Immature natural killer cell (primary cell): ENCODE results near the gene HELQ. TPM values are rescaled to one million over a fixed set of nuclear protein-coding genes. Genes with fewer than 3 reads are reported as not detected.
"Not testable (repeated sequence)": the region's sequence is repeated elsewhere in the genome, so short reads cannot be mapped to it uniquely, and the experiment has no call there.

Experiments
- DNase-seq, 3 donors: peaks; one replicate each; pipeline ENCODE4 v3.0.0; 2022; ENCODE audit warnings: mixed read lengths in 1 of 3
- H3K27ac Mint-ChIP-seq, 6 donors: one replicate each; pipeline ENCODE4 v1.8.0; 2020; ENCODE audit warnings: mixed read lengths in 6 of 6, mild to moderate bottlenecking in 5 of 6, inconsistent platforms in 4 of 6, moderate library complexity in 3 of 6
- H3K27me3 Mint-ChIP-seq, 3 donors: one replicate each; pipeline ENCODE4 v1.8.0; 2020 to 2021; ENCODE audit warnings: low read depth in 3 of 3, mild to moderate bottlenecking in 3 of 3, mixed read lengths in 3 of 3, moderate library complexity in 3 of 3, inconsistent platforms in 1 of 3
- H3K36me3 Mint-ChIP-seq, 3 donors: one replicate each; pipeline ENCODE4 v1.8.0; 2020; ENCODE audit warnings: mixed read lengths in 3 of 3, inconsistent platforms in 2 of 3, mild to moderate bottlenecking in 2 of 3
- H3K4me1 Mint-ChIP-seq, 2 donors: one replicate each; pipeline ENCODE4 v1.8.0; 2020; ENCODE audit warnings: inconsistent platforms in 2 of 2, mild to moderate bottlenecking in 2 of 2, mixed read lengths in 2 of 2, moderate library complexity in 1 of 2
- H3K4me3 Mint-ChIP-seq, 5 donors: one replicate each; pipeline ENCODE4 v1.8.0; 2020; ENCODE audit warnings: mild to moderate bottlenecking in 5 of 5, mixed read lengths in 5 of 5, inconsistent platforms in 3 of 5, moderate library complexity in 3 of 5
- H3K9me3 Mint-ChIP-seq, 6 donors: one replicate each; pipeline ENCODE4 v1.8.0; 2020; ENCODE audit warnings: mild to moderate bottlenecking in 6 of 6, mixed read lengths in 6 of 6, inconsistent platforms in 4 of 6, moderate library complexity in 3 of 6
- polyA plus RNA-seq, 3 donors: library from polyadenylated mRNA; unstranded; fragments of 300-500 nt; fragmentation: Illumina TruSeq; gene quantifications; one replicate each; pipeline ENCODE4 v1.2.3, GENCODE V29; 2021

HELQ gene
- polyA plus RNA-seq, 3 donors from 2014 or later: 7.8 to 18.9 (median 15.4) TPM

GRCh38 chr4:83405844-83406816, 49.5 kb downstream of the HELQ start:
- H3K36me3 Mint-ChIP-seq: peaks cover 19 to 41% (median 30%) of the 10 kb centered on the region in 3 donors
- H3K27ac Mint-ChIP-seq: no peak overlapping the region

DNA sequence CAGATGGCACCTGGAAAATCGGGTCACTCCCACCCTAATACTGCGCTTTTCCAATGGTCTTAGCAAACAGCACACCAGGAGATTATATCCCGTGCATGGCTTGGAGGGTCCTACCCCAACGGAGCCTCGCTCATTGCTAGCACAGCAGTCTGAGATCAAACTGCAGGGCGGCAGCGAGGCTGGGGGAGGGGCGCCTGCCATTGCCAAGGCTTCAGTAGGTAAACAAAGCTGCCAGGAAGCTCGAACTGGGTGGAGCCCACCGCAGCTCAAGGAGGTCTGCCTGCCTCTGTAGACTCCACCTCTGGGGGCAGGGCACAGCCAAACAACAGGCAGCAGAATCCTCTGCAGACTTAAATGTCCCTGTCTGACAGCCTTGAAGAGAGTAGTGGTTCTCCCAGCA, 57.5 kb downstream of the HELQ start:
- not testable (repeated sequence) for H3K27ac Mint-ChIP-seq, H3K4me1 Mint-ChIP-seq, H3K9me3 Mint-ChIP-seq, H3K27me3 Mint-ChIP-seq, DNase-seq, H3K4me3 Mint-ChIP-seq
- H3K36me3 Mint-ChIP-seq: peaks cover 15 to 24% (median 17%) of the 10 kb centered on the region in 3 donors

More at GRCh38 chr4:83405844-83406816, 49.5 kb downstream of the HELQ start:
- DNase-seq: no peak
- no peak overlapping the region for H3K4me3 Mint-ChIP-seq
- H3K4me1 Mint-ChIP-seq: peaks cover 0 to 1% of the 10 kb centered on the region in 2 donors
- H3K9me3 Mint-ChIP-seq: no peaks in the 10 kb centered on the region
- peaks cover 0 to 3% (median 0%) of the 10 kb centered on the region in 3 donors for H3K27me3 Mint-ChIP-seq

GRCh38 chr4:83393908-83394307, 61.7 kb downstream of the HELQ start:
- no peak for DNase-seq
- peaks cover 6 to 9% (median 7%) of the 10 kb centered on the region in 3 donors for H3K36me3 Mint-ChIP-seq
- no peak overlapping the region for H3K4me3 Mint-ChIP-seq
- H3K9me3 Mint-ChIP-seq: no peaks in the 10 kb centered on the region
- H3K27me3 Mint-ChIP-seq: peaks cover 0 to 2% (median 0%) of the 10 kb centered on the region in 3 donors
- no peaks in the 10 kb centered on the region for H3K4me1 Mint-ChIP-seq
- no peak overlapping the region for H3K27ac Mint-ChIP-seq

GRCh38 chr4:83392562-83392961, 63.1 kb downstream of the HELQ start:
- H3K4me3 Mint-ChIP-seq: no peak overlapping the region
- no peak overlapping the region for H3K27ac Mint-ChIP-seq
- peaks cover 2 to 3% (median 3%) of the 10 kb centered on the region in 3 donors for H3K36me3 Mint-ChIP-seq
- H3K4me1 Mint-ChIP-seq: peaks cover 4 to 7% of the 10 kb centered on the region in 2 donors
- no peaks in the 10 kb centered on the region for H3K9me3 Mint-ChIP-seq
- H3K27me3 Mint-ChIP-seq: peaks cover 0 to 2% (median 0%) of the 10 kb centered on the region in 3 donors
- DNase-seq: no peak

DNA sequence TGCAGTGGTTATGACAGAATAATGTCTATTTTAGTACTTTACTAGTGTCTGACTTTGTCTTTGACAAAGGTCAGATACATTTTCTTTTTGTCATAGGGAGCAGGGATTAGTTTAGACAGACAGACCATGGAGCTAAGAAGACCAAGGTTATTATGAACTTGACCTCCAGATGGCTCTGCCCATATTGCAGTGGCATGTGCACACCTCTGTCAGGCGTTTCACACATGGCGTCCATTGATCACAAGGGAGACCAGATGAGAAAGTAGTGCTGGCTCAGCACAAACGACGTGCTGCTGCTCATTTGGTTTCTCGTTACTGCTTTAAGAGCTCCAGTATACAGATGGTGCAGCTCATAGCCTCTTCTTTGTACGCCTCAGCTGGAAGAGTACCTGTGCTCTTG, 64.7 kb downstream of the HELQ start:
- peaks cover 0 to 2% (median 0%) of the 10 kb centered on the region in 3 donors for H3K27me3 Mint-ChIP-seq
- no peaks in the 10 kb centered on the region for H3K9me3 Mint-ChIP-seq
- H3K4me3 Mint-ChIP-seq: no peak overlapping the region
- no peak overlapping the region for H3K27ac Mint-ChIP-seq
- no peak for DNase-seq
- no peaks in the 10 kb centered on the region for H3K36me3 Mint-ChIP-seq
- peaks cover 4 to 7% of the 10 kb centered on the region in 2 donors for H3K4me1 Mint-ChIP-seq

GRCh38 chr4:83389756-83390505, 65.7 kb downstream of the HELQ start:
- Mint-ChIP-seq H3K4me3 (no peak overlapping the region), H3K27ac (no peak overlapping the region), H3K36me3 (no peaks in the 10 kb centered on the region), H3K4me1 (peaks cover 4 to 7% of the 10 kb centered on the region in 2 donors), H3K27me3 (peaks cover 0 to 2% (median 0%) of the 10 kb centered on the region in 3 donors), H3K9me3 (no peaks in the 10 kb centered on the region)
- DNase-seq: no peak

DNA sequence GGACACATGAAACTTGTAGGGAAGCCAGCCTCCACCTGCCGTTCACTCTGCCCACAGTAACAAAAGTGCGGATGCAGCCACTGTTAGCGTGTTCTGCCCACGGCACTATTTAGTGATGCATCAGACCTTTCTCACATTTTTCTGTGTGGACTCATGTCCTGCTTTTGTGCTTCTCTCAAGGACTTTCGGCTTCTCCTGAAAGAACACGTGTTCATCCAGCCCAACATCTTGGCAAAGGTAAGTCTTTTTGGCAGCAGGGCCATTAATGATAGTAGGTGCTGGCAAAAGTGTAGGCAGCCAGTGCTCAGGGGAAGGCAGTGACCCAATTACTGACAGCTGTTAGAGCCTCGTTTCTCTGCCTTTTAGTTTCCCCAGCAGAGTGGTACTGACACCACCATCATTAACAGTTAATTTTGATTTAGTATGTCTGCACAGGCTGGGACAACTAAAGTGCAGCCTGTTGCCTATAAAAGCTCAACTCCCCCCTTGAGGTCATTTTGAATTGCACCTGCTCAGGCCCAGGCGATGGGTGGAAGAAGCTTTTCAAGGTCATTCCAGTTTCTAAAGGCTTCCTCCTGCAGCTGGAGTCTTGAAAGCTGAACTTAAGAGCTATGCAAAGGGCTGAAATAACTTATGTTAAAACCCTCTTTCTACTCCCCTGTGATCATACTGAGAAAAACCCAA, 66.4 kb downstream of the HELQ start:
- Mint-ChIP-seq H3K27ac (no peak overlapping the region), H3K27me3 (peaks cover 0 to 2% (median 0%) of the 10 kb centered on the region in 3 donors), H3K36me3 (no peaks in the 10 kb centered on the region), H3K4me1 (peaks cover 4 to 7% of the 10 kb centered on the region in 2 donors), H3K9me3 (no peaks in the 10 kb centered on the region), H3K4me3 (no peak overlapping the region)
- no peak for DNase-seq

- Mint-ChIP-seq H3K27ac (peak overlapping the region in 1 of 6 donors; percentile 1), H3K36me3 (no peaks in the 10 kb centered on the region), H3K4me3 (no peak overlapping the region), H3K4me1 (peaks cover 4 to 7% of the 10 kb centered on the region in 2 donors), H3K27me3 (peaks cover 0 to 3% (median 2%) of the 10 kb centered on the region in 3 donors), H3K9me3 (no peaks in the 10 kb centered on the region)
- no peak for DNase-seq
These were observed 67.3 kb downstream of the HELQ start for GRCh38 chr4:83388313-83388676.

- Mint-ChIP-seq H3K27me3 (peaks cover 0 to 3% (median 0%) of the 10 kb centered on the region in 3 donors), H3K9me3 (no peaks in the 10 kb centered on the region), H3K4me3 (no peak overlapping the region), H3K27ac (peak overlapping the region in 1 of 6 donors; percentile 1), H3K36me3 (no peaks in the 10 kb centered on the region), H3K4me1 (peaks cover 4 to 7% of the 10 kb centered on the region in 2 donors)
- no peak for DNase-seq
These were observed 67.9 kb downstream of the HELQ start for GRCh38 chr4:83387476-83388312.

GRCh38 chr4:83387012-83387411, 68.6 kb downstream of the HELQ start:
- Mint-ChIP-seq H3K27ac (no peak overlapping the region), H3K4me3 (no peak overlapping the region), H3K36me3 (no peaks in the 10 kb centered on the region), H3K9me3 (no peaks in the 10 kb centered on the region), H3K4me1 (peaks cover 4 to 7% of the 10 kb centered on the region in 2 donors), H3K27me3 (peaks cover 0 to 3% (median 0%) of the 10 kb centered on the region in 3 donors)
- no peak for DNase-seq

GRCh38 chr4:83382850-83383249, 72.8 kb downstream of the HELQ start:
- no peaks in the 10 kb centered on the region for H3K4me1 Mint-ChIP-seq
- peak overlapping the region in 1 of 5 donors; percentile 2 for H3K4me3 Mint-ChIP-seq
- H3K9me3 Mint-ChIP-seq: peaks cover 3 to 14% (median 9%) of the 10 kb centered on the region in 6 donors
- no peak for DNase-seq
- no peak overlapping the region for H3K27ac Mint-ChIP-seq
- H3K36me3 Mint-ChIP-seq: peaks cover 0 to 9% (median 2%) of the 10 kb centered on the region in 3 donors
- peaks cover 3 to 9% (median 6%) of the 10 kb centered on the region in 3 donors for H3K27me3 Mint-ChIP-seq

GRCh38 chr4:83381173-83381572, 74.5 kb downstream of the HELQ start:
- Mint-ChIP-seq H3K4me3 (no peak overlapping the region), H3K27me3 (peaks cover 3 to 10% (median 8%) of the 10 kb centered on the region in 3 donors), H3K27ac (no peak overlapping the region), H3K36me3 (peaks cover 4 to 14% (median 11%) of the 10 kb centered on the region in 3 donors), H3K9me3 (peaks cover 3 to 24% (median 10%) of the 10 kb centered on the region in 6 donors), H3K4me1 (no peaks in the 10 kb centered on the region)
- DNase-seq: no peak

DNA sequence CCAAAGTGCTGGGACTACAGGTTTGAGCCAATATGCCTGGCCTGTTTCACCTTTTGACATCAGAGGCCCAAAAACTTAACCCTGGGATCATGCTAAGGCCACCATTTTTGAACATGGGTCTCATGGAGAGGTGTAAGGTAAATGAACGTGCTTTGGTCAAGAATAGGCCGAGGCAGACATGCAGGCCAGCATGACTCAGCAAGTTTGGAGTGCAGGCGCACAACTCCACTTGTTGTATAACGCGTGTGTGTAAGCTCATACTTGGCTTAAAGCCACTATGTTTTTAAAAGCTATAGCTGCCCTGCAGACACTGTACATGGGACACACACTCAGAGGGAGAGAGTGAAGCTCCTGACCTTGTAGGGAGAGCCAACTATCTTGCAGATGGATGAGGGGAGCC, 77.2 kb downstream of the HELQ start:
- H3K9me3 Mint-ChIP-seq: peaks cover 3 to 24% (median 10%) of the 10 kb centered on the region in 6 donors
- H3K27me3 Mint-ChIP-seq: peaks cover 4 to 13% (median 10%) of the 10 kb centered on the region in 3 donors
- H3K36me3 Mint-ChIP-seq: peaks cover 4 to 19% (median 13%) of the 10 kb centered on the region in 3 donors
- no peak overlapping the region for H3K4me3 Mint-ChIP-seq
- DNase-seq: no peak
- H3K4me1 Mint-ChIP-seq: no peaks in the 10 kb centered on the region
- no peak overlapping the region for H3K27ac Mint-ChIP-seq
